Measurements from ENCODE around the gene ELOVL2.

- no peak for TF ChIP-seq CTCF (IDR thresholded peaks at IDR 0.05)
- TF ChIP-seq POLR2A (IDR thresholded peaks at IDR 0.05), result no peak
- TF ChIP-seq POLR2AphosphoS5 (IDR thresholded peaks at IDR 0.05), result no peak
- TF ChIP-seq EP300 (IDR thresholded peaks at IDR 0.05), result no peak
Observed at GRCh38 chr6:11065436-11066202, 21.5 kb upstream of the ELOVL2 start.

All from sigmoid colon (tissue), 4 donors.